ENCODE measurements around the gene GABRD.

The GABRD gene

GRCh38 chr1:2031546-2032540 is 12.7 kb downstream of the GABRD start:
- no peak overlapping the region for H3K4me3 ChIP-seq (ENCODE audit: low read length)
- DNase-seq (ENCODE audit: low read depth), result no peak
- TF ChIP-seq CTCF (IDR thresholded peaks at IDR 0.05; ENCODE audit: insufficient read depth, low read depth, low read length, missing control alignments), result no peak

- TF ChIP-seq CTCF (IDR thresholded peaks at IDR 0.05; ENCODE audit: insufficient read depth, low read depth, low read length, missing control alignments), result no peak
- H3K4me3 ChIP-seq (ENCODE audit: low read length), result no peak overlapping the region
- DNase-seq (ENCODE audit: low read depth), result no peak
Measured at GRCh38 chr1:2032737-2033136, 13.6 kb downstream of the GABRD start.

- no peak for TF ChIP-seq CTCF (IDR thresholded peaks at IDR 0.05; ENCODE audit: insufficient read depth, low read depth, low read length, missing control alignments)
- DNase-seq (ENCODE audit: low read depth), result no peak
- no peak overlapping the region for H3K4me3 ChIP-seq (ENCODE audit: low read length)
Measured at GRCh38 chr1:2033165-2033564, 14.0 kb downstream of the GABRD start.

- no peak for TF ChIP-seq CTCF (IDR thresholded peaks at IDR 0.05; ENCODE audit: insufficient read depth, low read depth, low read length, missing control alignments)
- DNase-seq (ENCODE audit: low read depth), result no peak
- no peak overlapping the region for H3K4me3 ChIP-seq (ENCODE audit: low read length)
Measured at GRCh38 chr1:2036287-2036686, 17.1 kb downstream of the GABRD start.

GRCh38 chr1:2037314-2037979 is 18.3 kb downstream of the GABRD start:
- no peak for TF ChIP-seq CTCF (IDR thresholded peaks at IDR 0.05; ENCODE audit: insufficient read depth, low read depth, low read length, missing control alignments)
- H3K4me3 ChIP-seq (ENCODE audit: low read length), result no peak overlapping the region
- DNase-seq (ENCODE audit: low read depth), result no peak

- DNase-seq (ENCODE audit: low read depth), result no peak
- H3K4me3 ChIP-seq (ENCODE audit: low read length), result no peak overlapping the region
- TF ChIP-seq CTCF (IDR thresholded peaks at IDR 0.05; ENCODE audit: insufficient read depth, low read depth, low read length, missing control alignments), result no peak
Measured at GRCh38 chr1:2038229-2038628, 19.1 kb downstream of the GABRD start.

Measured in epithelial cell of esophagus (primary cell).